CD1c-positive myeloid dendritic cell (primary cell): ENCODE data around the gene SIK3.
A peak's percentile ranks its signal among the peaks of the same experiment; 100 is the strongest.

Experiments
- DNase-seq: peaks from one replicate; pipeline ENCODE4 v3.0.0-alpha.2; 2016; ENCODE audit errors: extremely low spot score

Gene SIK3

GRCh38 chr11:117009905-117010605 lies 88.2 kb downstream of the SIK3 start:
- DNase-seq = no peak

GRCh38 chr11:117005758-117006157 lies 92.5 kb downstream of the SIK3 start:
- peak; percentile 62 for DNase-seq

- DNase-seq = peak; percentile 46
Measured at GRCh38 chr11:117002639-117003299, 95.5 kb downstream of the SIK3 start.

- DNase-seq = peak; percentile 85
Measured at GRCh38 chr11:117000014-117000737, 98.1 kb downstream of the SIK3 start.

- no peak for DNase-seq
Measured at GRCh38 chr11:116997071-116997470, 101.2 kb downstream of the SIK3 start.

GRCh38 chr11:116994195-116994594 lies 104.0 kb downstream of the SIK3 start:
- no peak for DNase-seq

- peak; percentile 35 for DNase-seq
Measured at GRCh38 chr11:116993599-116993998, 104.6 kb downstream of the SIK3 start.

- DNase-seq = no peak
Measured at GRCh38 chr11:116991491-116991890, 106.7 kb downstream of the SIK3 start.

- no peak for DNase-seq
Measured at GRCh38 chr11:116990811-116991210, 107.4 kb downstream of the SIK3 start.

GRCh38 chr11:116990061-116990473 lies 108.2 kb downstream of the SIK3 start:
- DNase-seq = no peak

- DNase-seq = no peak
Measured at GRCh38 chr11:116989184-116989583, 109.0 kb downstream of the SIK3 start.

GRCh38 chr11:116986521-116987105 lies 111.6 kb downstream of the SIK3 start:
- peak; percentile 77 for DNase-seq

GRCh38 chr11:116984589-116984988 lies 113.6 kb downstream of the SIK3 start:
- DNase-seq = peak; percentile 63

- peak; percentile 35 for DNase-seq
Measured at GRCh38 chr11:116984186-116984585, 114.0 kb downstream of the SIK3 start.

- DNase-seq = peak; percentile 85
Measured at GRCh38 chr11:116981266-116981885, 116.9 kb downstream of the SIK3 start.

- DNase-seq = peak; percentile 59
Measured at GRCh38 chr11:116980136-116980793, 118.0 kb downstream of the SIK3 start.

- no peak for DNase-seq
Measured at GRCh38 chr11:116976941-116977570, 121.2 kb downstream of the SIK3 start.

- DNase-seq = no peak
Measured at GRCh38 chr11:116975661-116976060, 122.6 kb downstream of the SIK3 start.

GRCh38 chr11:116973270-116973669 lies 125.0 kb downstream of the SIK3 start:
- no peak for DNase-seq

- peak; percentile 58 for DNase-seq
Measured at GRCh38 chr11:116972691-116973090, 125.5 kb downstream of the SIK3 start.
